WTC11 (cell line): Measurements from ENCODE around the gene TBC1D14. TPM values are rescaled to one million over a fixed set of nuclear protein-coding genes. Genes with fewer than 3 reads are reported as not detected.

Source experiments
- ATAC-seq: fragments of 200-7000 bp; cut with Tn5 transposase; 2 replicates; pipeline ENCODE4 v1.10.0; 2021; ENCODE audit warnings: mild to moderate bottlenecking, moderate library complexity
- CTCF ChIA-PET: fragments of 300-600 bp; sonication (Branson Sonifier 250); formaldehyde crosslinking; loops from one replicate; lab custom pipeline; 2021; ENCODE audit warnings: antibody characterized with exemption; lab: Charles Lee
- POLR2A ChIA-PET: fragments of 350-600 bp; sonication (Branson Sonifier 250); formaldehyde crosslinking; loops from one replicate; lab custom pipeline; 2021; ENCODE audit warnings: antibody characterized with exemption; lab: Charles Lee
- DNase-seq: peaks from one replicate; pipeline ENCODE4 v3.0.0; 2021; ENCODE audit warnings: low spot score
- H3K27ac Mint-ChIP-seq: 2 replicates; pipeline ENCODE4 v1.8.0; 2021; ENCODE audit warnings: mixed read lengths
- H3K27me3 Mint-ChIP-seq: 2 replicates; pipeline ENCODE4 v1.8.0; 2021; ENCODE audit warnings: low read depth, mild to moderate bottlenecking, moderate library complexity, mixed read lengths
- H3K36me3 Mint-ChIP-seq: 2 replicates; pipeline ENCODE4 v1.8.0; 2021; ENCODE audit warnings: mixed read lengths
- H3K4me1 Mint-ChIP-seq: 2 replicates; pipeline ENCODE4 v1.8.0; 2022; ENCODE audit warnings: mixed read lengths
- H3K4me3 Mint-ChIP-seq: 2 replicates; pipeline ENCODE4 v1.8.0; 2021; ENCODE audit warnings: mild to moderate bottlenecking, moderate library complexity, mixed read lengths
- H3K9me3 Mint-ChIP-seq: 2 replicates; pipeline ENCODE4 v1.8.0; 2021; ENCODE audit warnings: mixed read lengths
- AR ChIP-seq: fragments of 250-450 bp; sonication (Bioruptor Pico); IDR thresholded peaks from 2 replicates; pipeline ENCODE4 v1.9.0; 2021; ENCODE audit warnings: mild to moderate bottlenecking
- CREM ChIP-seq: sonication (generic); formaldehyde crosslinking; IDR thresholded peaks from 2 replicates; pipeline ENCODE4 v1.8.1; 2022; ENCODE audit warnings: mild to moderate bottlenecking, missing genetic modification reagents, moderate library complexity
- E2F4 ChIP-seq: sonication (generic); formaldehyde crosslinking; IDR thresholded peaks from 2 replicates; pipeline ENCODE4 v1.8.1; 2022; ENCODE audit warnings: low read depth, mild to moderate bottlenecking, moderate library complexity, missing genetic modification reagents, borderline replicate concordance
- E2F5 ChIP-seq: sonication (generic); formaldehyde crosslinking; IDR thresholded peaks from 2 replicates; pipeline ENCODE4 v1.8.1; 2022; ENCODE audit warnings: mild to moderate bottlenecking, moderate library complexity, missing genetic modification reagents
- FOXP1 ChIP-seq: sonication (generic); formaldehyde crosslinking; IDR thresholded peaks from 2 replicates; pipeline ENCODE4 v1.8.0; 2022; ENCODE audit warnings: missing genetic modification reagents, mild to moderate bottlenecking, moderate library complexity, borderline replicate concordance
- GTF2I ChIP-seq: fragments of 250-450 bp; sonication (Bioruptor Pico); conservative IDR thresholded peaks from 2 replicates; pipeline ENCODE4 v1.4.0; 2021; ENCODE audit warnings: mild to moderate bottlenecking
- HMGXB4 ChIP-seq: sonication (generic); formaldehyde crosslinking; IDR thresholded peaks from 2 replicates; pipeline ENCODE4 v1.8.1; 2023; ENCODE audit warnings: mild to moderate bottlenecking, moderate library complexity, missing genetic modification reagents
- NFATC4 ChIP-seq: fragments of 250-450 bp; sonication (Bioruptor Pico); IDR thresholded peaks from 2 replicates; pipeline ENCODE4 v1.9.0; 2021; ENCODE audit warnings: mild to moderate bottlenecking
- OVOL2 ChIP-seq: fragments of 250-450 bp; sonication (Bioruptor Pico); IDR thresholded peaks from 2 replicates; pipeline ENCODE4 v1.9.0; 2021; ENCODE audit warnings: mild to moderate bottlenecking, borderline replicate concordance
- PRRX2 ChIP-seq: fragments of 250-450 bp; sonication (Bioruptor Pico); IDR thresholded peaks from 2 replicates; pipeline ENCODE4 v1.8.0; 2021; ENCODE audit warnings: mild to moderate bottlenecking
- USF1 ChIP-seq: sonication (generic); formaldehyde crosslinking; IDR thresholded peaks from 2 replicates; pipeline ENCODE4 v1.8.0; 2022; ENCODE audit warnings: mild to moderate bottlenecking, missing genetic modification reagents
- ZNF121 ChIP-seq: sonication (generic); formaldehyde crosslinking; IDR thresholded peaks from 2 replicates; pipeline ENCODE4 v1.8.0; 2023; ENCODE audit warnings: missing genetic modification reagents
- ZNF219 ChIP-seq: sonication (generic); formaldehyde crosslinking; IDR thresholded peaks from 2 replicates; pipeline ENCODE4 v1.8.0; 2023; ENCODE audit warnings: missing genetic modification reagents, mild to moderate bottlenecking, borderline replicate concordance
- ZNF232 ChIP-seq: sonication (generic); formaldehyde crosslinking; IDR thresholded peaks from 2 replicates; pipeline ENCODE4 v1.8.0; 2022; ENCODE audit warnings: mild to moderate bottlenecking, missing genetic modification reagents
- total RNA-seq: library from RNA; stranded (reverse); gene quantifications from 3 replicates; pipeline ENCODE4 v1.2.3, GENCODE V29; 2021
- TF ChIP-seq, protein P1 (sequence below): fragments of 250-450 bp; sonication (Bioruptor Pico); IDR thresholded peaks from 2 replicates; pipeline ENCODE4 v1.9.0; 2021; ENCODE audit warnings: mild to moderate bottlenecking
- TF ChIP-seq, protein P2 (sequence below): sonication (generic); formaldehyde crosslinking; IDR thresholded peaks from 2 replicates; pipeline ENCODE4 v1.8.1; 2023; ENCODE audit warnings: mild to moderate bottlenecking, missing genetic modification reagents
- TF ChIP-seq, protein P3 (sequence below): sonication (generic); formaldehyde crosslinking; IDR thresholded peaks from 2 replicates; pipeline ENCODE4 v1.8.1; 2022; ENCODE audit warnings: missing genetic modification reagents, borderline replicate concordance
- TF ChIP-seq, protein P4 (sequence below): sonication (generic); formaldehyde crosslinking; IDR thresholded peaks from 2 replicates; pipeline ENCODE4 v1.8.0; 2022; ENCODE audit warnings: mild to moderate bottlenecking, missing genetic modification reagents

TBC1D14 gene
- total RNA-seq, 1 experiment from 2014 or later, result 45.1 TPM

GRCh38 chr4:6912441-6912840 lies 2.8 kb downstream of the TBC1D14 start:
- no peaks in the 10 kb centered on the region for H3K9me3 Mint-ChIP-seq
- no peaks in the 10 kb centered on the region for H3K36me3 Mint-ChIP-seq
- DNase-seq (no peak), ATAC-seq (no peak)
- TF ChIP-seq OVOL2, result no peak
- TF ChIP-seq USF1 (CRISPR knock-in tag), result no peak
- TF ChIP-seq, protein P1, sequence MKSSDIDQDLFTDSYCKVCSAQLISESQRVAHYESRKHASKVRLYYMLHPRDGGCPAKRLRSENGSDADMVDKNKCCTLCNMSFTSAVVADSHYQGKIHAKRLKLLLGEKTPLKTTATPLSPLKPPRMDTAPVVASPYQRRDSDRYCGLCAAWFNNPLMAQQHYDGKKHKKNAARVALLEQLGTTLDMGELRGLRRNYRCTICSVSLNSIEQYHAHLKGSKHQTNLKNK (CRISPR knock-in tag), result no peak
- no peak for TF ChIP-seq E2F5 (CRISPR knock-in tag)
- TF ChIP-seq GTF2I (CRISPR knock-in tag), result no peak
- TF ChIP-seq E2F4 (CRISPR knock-in tag), result no peak
- TF ChIP-seq ZNF219 (CRISPR knock-in tag), result no peak
- TF ChIP-seq FOXP1 (CRISPR knock-in tag), result no peak
- no peak for TF ChIP-seq ZNF121 (CRISPR knock-in tag)
- no peak for TF ChIP-seq HMGXB4
- no peak for TF ChIP-seq AR
- no peak for TF ChIP-seq PRRX2 (CRISPR knock-in tag)
- TF ChIP-seq, protein P2, sequence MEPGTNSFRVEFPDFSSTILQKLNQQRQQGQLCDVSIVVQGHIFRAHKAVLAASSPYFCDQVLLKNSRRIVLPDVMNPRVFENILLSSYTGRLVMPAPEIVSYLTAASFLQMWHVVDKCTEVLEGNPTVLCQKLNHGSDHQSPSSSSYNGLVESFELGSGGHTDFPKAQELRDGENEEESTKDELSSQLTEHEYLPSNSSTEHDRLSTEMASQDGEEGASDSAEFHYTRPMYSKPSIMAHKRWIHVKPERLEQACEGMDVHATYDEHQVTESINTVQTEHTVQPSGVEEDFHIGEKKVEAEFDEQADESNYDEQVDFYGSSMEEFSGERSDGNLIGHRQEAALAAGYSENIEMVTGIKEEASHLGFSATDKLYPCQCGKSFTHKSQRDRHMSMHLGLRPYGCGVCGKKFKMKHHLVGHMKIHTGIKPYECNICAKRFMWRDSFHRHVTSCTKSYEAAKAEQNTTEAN (CRISPR knock-in tag), result no peak
- no peak for TF ChIP-seq CREM (CRISPR knock-in tag)
- TF ChIP-seq, protein P3, sequence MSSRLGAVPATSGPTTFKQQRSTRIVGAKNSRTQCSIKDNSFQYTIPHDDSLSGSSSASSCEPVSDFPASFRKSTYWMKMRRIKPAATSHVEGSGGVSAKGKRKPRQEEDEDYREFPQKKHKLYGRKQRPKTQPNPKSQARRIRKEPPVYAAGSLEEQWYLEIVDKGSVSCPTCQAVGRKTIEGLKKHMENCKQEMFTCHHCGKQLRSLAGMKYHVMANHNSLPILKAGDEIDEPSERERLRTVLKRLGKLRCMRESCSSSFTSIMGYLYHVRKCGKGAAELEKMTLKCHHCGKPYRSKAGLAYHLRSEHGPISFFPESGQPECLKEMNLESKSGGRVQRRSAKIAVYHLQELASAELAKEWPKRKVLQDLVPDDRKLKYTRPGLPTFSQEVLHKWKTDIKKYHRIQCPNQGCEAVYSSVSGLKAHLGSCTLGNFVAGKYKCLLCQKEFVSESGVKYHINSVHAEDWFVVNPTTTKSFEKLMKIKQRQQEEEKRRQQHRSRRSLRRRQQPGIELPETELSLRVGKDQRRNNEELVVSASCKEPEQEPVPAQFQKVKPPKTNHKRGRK (CRISPR knock-in tag), result no peak
- no peak for TF ChIP-seq NFATC4
- TF ChIP-seq, protein P4, sequence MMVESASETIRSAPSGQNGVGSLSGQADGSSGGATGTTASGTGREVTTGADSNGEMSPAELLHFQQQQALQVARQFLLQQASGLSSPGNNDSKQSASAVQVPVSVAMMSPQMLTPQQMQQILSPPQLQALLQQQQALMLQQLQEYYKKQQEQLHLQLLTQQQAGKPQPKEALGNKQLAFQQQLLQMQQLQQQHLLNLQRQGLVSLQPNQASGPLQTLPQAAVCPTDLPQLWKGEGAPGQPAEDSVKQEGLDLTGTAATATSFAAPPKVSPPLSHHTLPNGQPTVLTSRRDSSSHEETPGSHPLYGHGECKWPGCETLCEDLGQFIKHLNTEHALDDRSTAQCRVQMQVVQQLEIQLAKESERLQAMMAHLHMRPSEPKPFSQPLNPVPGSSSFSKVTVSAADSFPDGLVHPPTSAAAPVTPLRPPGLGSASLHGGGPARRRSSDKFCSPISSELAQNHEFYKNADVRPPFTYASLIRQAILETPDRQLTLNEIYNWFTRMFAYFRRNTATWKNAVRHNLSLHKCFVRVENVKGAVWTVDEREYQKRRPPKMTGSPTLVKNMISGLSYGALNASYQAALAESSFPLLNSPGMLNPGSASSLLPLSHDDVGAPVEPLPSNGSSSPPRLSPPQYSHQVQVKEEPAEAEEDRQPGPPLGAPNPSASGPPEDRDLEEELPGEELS, result no peak
- TF ChIP-seq ZNF232 (CRISPR knock-in tag), result no peak
- ChIA-PET POLR2A (no interaction called here), CTCF (interaction anchor here (0.9 to 7.4 kb wide), 5 partner anchors 18 to 156 kb away, joined by 4 to 83 read pairs (median 7); partner anchors contain the start of genes GRPEL1 and TADA2B)
- peaks cover 43% of the 10 kb centered on the region for H3K4me1 Mint-ChIP-seq
- no peak overlapping the region for H3K27ac Mint-ChIP-seq
- no peak overlapping the region for H3K4me3 Mint-ChIP-seq
- H3K27me3 Mint-ChIP-seq, result peaks cover 8% of the 10 kb centered on the region
